Urothelium cell line (cell line): Measurements from ENCODE around the gene GRK3.
"Not testable (repeated sequence)": the region's sequence is repeated elsewhere in the genome, so short reads cannot be mapped to it uniquely, and the experiment has no call there.

Experiments
- DNase-seq: peaks from one replicate; pipeline ENCODE4 v3.0.0; 2011; ENCODE audit warnings: low spot score, mixed read lengths
- FAIRE-seq: peaks from 2 replicates; lab custom pipeline; 2011; peaks lifted over from hg19 to GRCh38; lab: Jason Lieb, UNC

GRK3 gene

DNA sequence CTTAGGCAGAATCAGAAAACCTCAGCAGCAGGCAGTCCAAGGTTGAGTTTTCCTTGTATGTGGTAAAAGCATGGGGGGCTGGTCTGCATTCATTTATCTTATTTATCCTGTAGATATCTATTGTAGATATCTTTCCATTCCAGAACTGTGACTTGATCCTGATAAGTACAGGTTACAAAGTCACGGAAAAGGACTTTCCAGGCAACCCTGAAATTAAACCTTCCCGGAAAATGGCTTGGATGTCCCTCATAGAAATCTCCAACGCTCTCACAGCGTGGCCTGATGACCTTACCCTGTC, 128.7 kb downstream of the GRK3 start:
- DNase-seq, result no peak
- no peak for FAIRE-seq

DNA sequence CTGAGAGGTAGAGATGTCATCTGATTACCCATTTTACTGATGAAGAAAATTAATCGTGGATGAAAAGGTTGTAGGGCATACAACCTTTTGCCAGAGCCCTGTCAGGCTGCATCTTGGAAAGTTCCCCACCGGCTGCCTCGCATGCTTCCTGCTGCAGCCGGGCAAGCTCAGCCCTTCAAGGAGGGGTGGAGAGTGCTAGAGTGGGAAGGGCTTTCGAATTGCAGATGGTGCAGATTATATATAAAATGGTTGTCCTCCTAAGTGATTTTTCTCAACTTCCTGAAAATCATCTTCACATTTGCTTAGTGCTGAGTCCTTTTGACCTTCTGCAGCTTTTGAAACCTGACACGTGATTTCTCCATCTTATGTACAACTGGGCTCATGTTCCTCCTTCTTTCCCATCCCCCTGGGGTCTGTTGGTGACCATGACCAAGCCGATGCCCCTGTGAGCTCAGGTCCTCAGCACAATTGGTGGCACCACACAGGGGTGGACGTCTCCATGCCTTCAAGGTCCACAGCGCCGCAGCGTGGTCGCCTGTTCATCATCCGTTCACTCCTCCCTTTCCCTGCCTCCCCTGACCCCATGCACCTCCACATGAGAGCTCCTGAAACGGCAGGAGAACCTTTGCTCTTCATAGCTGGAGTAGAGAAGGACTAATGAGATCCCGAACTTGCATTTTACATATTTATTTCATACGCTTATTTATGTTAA, 129.9 kb downstream of the GRK3 start:
- peak; percentile 96 for FAIRE-seq
- DNase-seq, result no peak

DNA sequence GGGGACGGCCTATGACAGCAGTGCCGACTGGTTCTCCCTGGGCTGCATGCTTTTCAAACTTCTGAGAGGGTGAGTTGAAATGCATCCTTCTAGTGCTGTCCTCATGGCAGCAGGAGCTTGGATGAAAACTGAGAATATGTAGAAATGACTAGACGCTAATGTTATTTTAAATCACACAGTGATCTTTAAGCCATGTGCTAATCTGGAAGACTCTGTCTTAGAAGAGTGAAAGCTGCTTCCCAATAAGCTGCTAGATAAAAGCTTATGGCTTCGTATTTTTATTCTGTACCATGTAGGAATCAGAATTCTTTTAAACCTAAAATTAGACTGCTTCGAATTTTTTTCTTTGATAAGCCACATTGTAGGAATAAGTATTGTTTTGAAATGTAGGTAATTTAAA, 130.7 kb downstream of the GRK3 start:
- no peak for DNase-seq
- FAIRE-seq, result peak; percentile 68

DNA sequence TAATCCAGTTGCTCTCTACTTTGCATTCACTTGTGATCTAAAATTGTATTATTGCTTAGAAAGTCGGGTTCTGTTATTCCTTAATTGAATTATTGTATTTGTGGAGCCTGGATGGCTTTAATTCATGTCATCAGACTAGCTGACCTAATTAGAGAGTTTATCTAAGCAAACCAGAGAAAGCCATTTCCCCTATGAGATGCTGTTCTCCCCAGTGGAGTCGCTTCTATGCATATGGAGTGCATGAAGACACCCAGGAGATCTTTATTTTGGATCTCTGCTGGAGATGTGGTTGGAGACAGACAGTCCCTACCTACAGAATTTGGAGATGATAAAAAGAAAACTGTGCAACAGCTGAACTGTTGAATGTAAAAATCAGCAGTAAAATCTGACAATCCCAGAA, 132.3 kb downstream of the GRK3 start:
- DNase-seq (no peak), FAIRE-seq (peak; percentile 82)

DNA sequence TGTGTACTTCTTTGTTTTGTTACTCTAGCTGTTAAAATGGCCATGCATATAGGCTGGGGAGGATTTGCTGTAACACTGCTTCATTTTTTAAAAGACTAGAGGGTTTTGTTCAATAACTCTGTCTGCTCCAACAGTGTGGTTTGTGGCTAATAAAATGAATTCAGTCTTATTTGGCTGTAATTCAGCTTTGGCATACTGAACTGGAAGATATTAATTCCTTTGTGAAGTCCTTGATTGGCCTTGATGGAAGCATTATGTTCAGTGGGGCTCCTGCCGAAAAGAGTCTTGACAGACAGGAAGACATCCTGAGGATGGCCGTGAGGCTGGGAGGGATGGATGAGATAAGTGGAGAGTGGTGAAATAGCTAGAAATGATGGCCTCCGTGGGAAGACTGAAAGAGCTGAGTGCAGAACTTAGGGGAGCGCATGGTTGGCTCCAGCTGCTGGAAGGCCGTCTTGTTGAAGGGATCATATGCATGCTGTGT, 132.7 kb downstream of the GRK3 start:
- FAIRE-seq, result no peak
- no peak for DNase-seq

DNA sequence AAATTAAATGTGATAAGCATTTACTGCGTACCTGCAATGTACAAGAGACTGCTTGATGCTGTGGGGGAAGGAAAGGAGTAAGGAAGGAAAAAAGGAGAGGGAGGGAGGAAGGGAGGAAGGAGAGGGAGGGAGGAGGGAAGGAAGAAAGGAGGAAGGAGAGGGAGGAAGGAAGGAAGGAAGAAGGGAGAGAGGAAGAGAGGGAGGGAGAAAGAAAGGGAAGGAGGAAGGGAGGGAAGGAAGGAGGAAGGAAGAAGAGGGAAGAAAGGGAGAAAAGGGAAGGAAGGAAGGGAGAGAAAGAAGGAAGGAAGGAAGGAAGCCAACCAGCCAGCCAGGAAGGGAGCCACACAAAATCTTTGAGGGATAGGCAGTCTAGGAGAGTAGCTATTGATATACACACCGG, 133.5 kb downstream of the GRK3 start:
- DNase-seq (no peak), FAIRE-seq (no peak)

DNA sequence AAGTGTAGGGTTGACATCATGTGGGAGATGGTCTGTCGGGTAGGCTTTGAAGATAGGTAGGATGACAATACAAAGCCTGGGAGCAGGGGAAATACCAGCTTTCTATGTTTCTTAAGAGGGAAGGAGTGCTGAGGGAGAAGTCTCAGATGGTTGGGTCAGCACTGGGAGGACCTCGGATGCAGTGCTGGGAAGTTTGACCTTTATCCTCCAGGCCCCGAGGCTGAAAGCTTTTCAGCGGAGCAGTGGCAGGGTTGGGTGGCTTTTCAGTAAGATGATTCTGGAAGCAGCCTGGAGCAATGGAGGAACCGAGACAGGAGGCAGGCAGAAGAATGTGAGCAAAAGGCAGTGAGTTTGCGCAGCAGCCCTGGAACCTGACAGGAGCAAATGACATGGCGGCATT, 134.0 kb downstream of the GRK3 start:
- FAIRE-seq, result no peak
- no peak for DNase-seq

DNA sequence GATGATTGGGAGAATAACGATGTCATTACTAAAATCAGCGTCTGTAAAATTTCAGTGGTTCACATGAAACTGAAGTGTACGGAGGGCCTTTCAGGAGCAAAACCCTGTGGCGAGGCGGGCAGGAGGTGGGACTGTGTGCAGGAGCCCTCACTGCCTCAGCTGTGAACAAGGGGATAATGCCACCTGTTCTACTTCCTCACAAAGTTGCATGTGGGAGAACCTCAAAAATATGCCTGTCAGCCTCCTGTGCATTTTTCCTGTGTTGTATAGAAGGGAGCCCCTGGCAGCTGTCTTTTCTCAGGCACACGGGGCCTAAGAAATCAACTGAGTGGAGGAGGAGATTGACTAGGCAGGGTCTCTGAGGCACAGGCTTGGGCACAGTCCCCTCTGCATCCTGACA, 134.5 kb downstream of the GRK3 start:
- FAIRE-seq, result no peak

DNA sequence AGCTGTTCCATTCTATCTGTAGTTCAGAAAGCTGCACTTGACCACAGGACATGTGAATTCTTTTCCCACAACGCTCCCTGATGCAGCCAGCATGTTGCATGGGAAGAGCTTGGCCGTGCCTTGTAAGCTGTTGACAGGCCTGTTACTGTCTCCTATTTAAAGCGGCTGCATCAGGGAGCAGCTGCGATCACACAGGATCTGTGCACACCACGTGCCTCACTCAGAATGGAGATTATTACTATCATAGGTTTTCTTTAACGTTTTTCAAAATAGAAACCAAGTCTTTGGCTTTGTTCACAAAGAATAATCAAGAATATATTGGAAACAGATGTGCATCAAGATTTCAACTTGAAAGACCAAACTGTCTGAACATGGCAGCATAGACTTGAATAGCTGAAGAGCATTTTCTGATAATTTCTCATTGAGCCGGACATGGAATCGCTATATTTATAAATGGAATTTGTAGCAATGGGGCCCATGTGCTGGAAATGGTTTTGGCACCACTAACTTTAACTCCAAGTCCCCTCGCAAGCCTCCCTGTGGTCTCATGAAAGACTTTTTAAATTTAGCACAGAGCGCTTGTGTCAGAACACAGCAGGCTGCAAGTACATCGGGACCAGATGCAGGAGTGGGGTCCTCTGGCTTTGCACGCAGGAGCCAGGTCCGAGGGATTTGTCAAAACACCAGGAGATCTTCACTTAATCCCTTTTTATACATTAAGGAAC, 136.7 kb downstream of the GRK3 start:
- DNase-seq, result no peak
- FAIRE-seq, result peak; percentile 94

More for the DNA sequence above, 134.5 kb downstream of the GRK3 start:
- DNase-seq, result no peak

DNA sequence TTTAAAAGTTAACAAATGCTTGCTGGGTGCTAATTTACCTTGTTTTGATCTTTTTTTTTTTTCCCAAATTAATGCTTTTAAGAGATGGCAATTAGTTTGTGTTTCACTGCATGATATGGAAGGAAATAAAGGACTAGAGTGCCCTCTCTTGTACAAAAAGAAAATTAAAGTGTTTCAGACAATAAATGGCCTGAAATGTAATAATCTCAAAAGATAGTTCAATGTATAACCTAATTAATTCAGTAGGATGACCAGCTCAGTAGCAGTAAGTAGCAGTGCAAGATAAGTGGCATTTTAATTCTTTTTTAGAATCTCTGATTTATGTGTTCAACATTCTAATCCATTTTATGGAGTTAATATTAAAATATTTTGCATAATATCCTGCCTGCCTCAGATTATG, 137.6 kb downstream of the GRK3 start:
- no peak for DNase-seq
- FAIRE-seq, result no peak

DNA sequence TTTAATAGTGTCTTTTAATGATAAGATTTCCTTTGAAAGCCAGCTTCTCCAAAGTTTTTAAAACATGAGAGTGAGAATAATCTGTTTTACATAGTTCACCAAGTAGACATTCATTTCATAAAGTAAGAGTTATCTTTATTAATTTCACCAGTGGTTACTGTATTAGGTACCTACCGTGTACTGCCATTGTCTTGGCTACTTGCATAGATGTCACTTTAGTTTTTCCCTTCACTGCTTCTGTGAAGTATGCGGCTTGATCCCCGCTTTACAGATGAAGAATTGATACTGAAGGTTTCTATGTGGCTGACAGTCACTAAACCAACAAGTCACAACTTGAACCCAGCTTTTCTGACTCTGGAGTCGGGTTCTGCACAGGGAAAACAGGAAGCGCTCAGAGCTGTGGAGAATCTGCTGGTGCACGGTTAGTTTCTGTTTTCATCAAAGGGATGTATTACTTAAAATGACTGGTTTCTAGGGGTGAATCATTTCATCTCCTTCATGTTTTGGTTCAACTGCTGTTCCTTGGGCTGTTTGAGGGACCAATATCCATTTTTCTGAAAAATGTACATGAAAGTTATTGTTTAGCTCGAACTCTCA, 138.2 kb downstream of the GRK3 start:
- DNase-seq, result no peak
- FAIRE-seq, result peak; percentile 55

DNA sequence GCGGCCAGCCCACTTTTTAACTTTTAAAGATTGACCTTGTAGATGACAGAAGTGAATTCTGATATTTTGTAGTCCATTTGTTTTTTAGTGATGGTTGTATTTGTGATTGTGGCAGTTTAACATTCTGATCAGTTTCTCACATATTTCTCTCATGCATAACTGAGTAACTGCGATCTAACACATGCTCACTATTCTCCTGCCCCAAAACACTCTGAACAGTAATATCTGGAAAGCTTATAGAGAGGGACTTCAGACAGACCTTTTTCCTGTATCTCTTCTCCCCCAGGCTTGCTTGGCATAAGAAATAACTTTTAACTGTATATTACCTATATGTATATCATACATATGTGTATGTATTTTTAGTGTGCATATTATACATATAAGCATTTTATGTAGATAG, 140.2 kb downstream of the GRK3 start:
- DNase-seq (no peak), FAIRE-seq (no peak)

DNA sequence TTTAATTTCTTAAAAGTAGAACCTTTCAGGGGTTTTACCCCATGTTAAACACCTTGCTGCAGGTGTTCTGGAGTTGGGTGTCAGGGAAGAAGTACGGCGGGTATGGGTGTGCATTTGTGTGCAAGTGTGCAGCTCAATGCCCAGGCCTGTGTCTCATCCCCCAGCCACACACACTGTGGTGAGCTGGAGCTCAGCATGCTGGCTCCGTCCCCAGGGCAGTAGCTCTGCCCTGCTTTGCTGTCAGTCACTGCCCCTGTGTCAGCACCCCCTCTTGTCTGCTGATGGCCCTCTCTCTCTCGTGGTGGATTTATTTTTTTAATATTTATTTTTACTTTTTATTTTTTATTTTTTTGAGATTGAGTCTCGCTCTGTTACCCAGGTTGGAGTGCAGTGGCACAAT, 141.7 kb downstream of the GRK3 start:
- FAIRE-seq (peak; percentile 93), DNase-seq (no peak)

DNA sequence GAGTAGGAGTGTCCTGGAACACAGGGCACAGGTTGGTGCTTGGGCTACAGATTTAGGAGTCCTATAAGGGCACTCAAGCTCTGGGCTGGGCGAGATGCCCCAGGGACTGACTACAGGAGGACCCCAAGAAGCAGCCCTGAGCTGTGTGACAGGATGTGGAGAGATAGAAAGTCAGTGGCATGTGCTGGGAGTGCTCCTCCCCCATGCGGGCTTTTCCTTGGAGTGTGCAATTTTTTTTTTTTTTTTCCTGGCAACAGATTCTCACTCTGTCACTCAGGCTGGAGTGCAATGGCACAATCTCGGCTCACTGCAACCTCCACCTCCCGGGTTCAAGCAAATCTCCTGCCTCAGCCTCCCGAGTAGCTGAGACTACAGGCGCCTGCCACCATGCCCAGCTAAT, 144.0 kb downstream of the GRK3 start:
- not testable (repeated sequence) for FAIRE-seq

DNA sequence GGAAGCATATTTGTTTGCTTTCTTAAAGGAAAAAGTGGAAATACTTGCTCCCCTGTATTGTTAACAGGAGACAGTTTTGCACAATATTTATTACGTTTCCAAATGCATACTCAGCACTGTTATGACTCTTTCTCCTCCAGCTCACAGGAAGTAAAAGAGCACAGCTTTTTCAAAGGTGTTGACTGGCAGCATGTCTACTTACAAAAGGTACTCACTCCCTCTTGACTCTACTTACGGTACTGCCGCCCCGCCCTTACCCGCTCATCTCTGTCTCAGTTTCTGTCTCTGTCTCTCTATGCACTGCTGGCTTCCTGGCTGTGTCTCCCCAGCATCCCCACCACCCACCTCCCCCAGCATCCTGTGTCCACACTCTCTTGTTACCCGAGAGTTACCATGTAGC, 145.3 kb downstream of the GRK3 start:
- DNase-seq (no peak), FAIRE-seq (peak; percentile 91)

More for the DNA sequence above, 144.0 kb downstream of the GRK3 start:
- not testable (repeated sequence) for DNase-seq

DNA sequence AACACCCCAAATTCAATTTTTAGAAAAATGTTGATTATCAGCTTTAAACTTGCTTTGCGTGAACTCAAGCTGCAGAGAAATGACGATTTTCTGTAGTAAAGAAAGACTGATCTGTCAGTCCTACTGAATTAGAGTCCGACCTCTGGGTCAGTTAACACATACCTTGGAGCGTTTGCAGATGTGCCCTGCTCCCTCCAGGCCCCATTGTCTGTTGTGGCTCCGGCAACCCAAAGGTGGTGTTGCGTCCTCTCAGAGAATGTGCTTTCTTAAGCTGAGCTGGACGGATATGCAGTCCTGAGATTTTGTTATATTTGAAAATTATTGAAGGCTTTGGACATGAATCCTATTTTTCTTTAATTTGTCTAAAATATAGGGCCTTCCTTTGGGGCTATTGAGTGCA, 146.0 kb downstream of the GRK3 start:
- no peak for DNase-seq
- FAIRE-seq, result peak; percentile 46

DNA sequence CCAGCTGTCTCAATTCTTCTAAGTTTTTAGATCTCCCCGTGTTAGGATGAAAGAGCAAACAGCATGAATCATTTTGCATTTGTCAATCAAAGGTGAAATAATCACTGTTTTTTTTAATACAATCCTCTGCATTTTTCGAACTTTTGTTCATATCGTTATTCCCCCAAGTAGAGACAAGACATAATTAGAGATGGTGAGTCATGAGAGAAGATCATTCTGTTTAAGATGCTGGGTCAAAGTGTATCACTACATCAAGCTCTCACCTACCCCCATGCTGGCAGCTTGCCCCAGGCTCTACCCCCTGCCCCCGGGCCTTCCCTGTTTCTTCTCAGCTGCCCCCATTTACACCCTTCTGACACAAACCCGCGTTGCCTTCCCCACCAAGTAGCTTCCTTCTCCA, 147.0 kb downstream of the GRK3 start:
- FAIRE-seq (peak; percentile 86), DNase-seq (no peak)

DNA sequence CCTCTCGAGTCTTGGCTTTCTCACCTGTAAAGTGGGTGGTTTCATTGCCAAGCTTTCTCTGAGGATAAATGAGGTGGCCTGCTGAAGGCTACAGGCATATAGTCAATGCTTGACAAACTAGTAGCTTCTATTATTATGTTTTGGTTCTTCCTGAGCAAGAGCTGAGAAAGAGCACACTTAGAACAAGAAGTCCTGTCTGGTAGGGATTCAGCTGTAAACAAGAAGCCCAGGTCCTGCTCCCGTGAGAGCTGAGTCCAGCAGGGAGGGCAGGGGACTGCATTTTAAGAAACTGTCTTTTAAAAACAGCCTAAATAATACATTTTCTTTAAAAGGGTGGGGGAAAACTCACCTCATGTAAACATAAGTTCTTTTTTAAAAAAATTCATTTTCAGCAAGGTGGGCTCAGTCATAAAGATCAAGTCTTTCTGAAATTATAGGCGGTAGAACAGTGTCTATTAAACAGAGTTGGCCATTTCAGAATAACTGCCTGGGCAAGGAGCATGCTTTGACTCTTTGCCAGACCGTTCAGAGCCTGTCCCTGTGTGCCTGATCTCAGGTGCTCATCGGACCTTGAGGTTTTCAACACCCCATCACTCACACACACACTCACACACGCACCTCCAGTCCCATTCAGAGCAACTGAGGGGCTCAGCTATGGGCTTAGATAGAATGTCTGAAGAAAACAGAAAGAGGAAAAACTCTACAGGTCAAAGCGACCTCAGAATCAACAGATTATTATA, 148.4 kb downstream of the GRK3 start:
- no peak for DNase-seq
- no peak for FAIRE-seq

DNA sequence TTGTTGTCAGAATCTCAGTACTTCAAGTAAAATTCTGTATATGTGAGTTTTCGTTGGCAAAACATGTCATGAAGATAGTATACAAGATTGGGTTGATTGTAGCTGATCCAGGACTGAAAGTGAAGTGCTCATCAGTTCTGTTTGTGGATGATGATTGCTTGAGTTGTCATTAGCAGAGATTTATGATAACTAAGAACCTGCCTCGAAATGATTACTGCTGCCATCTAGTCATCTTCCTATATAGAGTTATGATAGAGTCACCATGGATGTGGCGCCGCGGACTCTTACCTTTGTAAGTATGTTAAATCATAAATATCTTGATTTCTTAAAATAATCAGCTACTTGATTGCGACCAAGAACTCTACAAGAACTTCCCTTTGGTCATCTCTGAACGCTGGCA, 149.6 kb downstream of the GRK3 start:
- peak; percentile 74 for FAIRE-seq
- DNase-seq, result no peak

DNA sequence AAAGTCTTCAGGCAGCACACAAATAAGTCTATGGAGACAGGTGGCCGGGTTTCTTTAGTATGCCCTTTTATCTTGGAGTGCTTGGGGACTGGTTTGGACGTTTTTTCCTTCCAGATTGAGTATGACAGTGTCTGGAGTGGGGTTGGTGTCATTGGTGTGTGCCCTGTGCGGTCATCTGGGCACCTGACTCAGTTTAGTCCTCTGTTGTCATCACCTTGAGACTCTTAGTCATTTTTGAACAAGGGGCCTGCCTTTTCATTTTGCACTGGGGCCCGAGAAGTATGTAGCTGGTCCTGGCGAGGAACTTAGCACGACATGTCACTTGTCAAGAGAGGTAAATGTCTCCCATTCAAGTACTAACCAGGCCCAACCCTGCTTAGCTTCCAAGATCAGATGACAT, 150.3 kb downstream of the GRK3 start:
- DNase-seq, result no peak
- peak; percentile 85 for FAIRE-seq

DNA sequence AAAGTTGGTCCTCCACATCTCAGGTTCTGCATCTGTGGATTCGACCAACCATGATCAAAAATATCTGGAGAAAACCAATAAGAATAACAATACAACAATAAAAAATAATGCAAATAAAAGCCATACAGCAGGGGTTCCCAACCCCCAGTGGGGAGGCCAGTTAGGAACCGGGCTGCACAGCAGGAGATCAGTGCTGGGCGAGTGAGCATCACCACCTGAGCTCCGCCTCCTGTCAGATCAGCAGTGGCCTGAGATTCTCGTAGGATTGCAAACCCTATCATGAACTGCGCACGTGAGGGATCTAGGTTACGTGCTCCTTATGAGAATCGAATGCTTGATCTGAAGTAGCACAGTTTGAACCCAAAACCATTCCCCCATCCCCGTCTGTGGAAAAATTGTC, 152.2 kb downstream of the GRK3 start:
- DNase-seq, result no peak
- peak; percentile 78 for FAIRE-seq
